T-cell (primary cell): ENCODE data around the gene GANC. TPM values are rescaled to one million over a fixed set of nuclear protein-coding genes. Genes with fewer than 3 reads are reported as not detected.

Experiments
- ATAC-seq, 4 experiments: fragments of 200-7000 bp in 3 of 4; fragments of 150-1000 bp in 1 of 4; cut with Tn5 transposase; replicated peaks in 1 of 4; 1 replicate in 3 of 4; 2 replicates in 1 of 4; pipeline ENCODE4 v1.10.0; 2021; ENCODE audit warnings: moderate library complexity in 3 of 4, mild to moderate bottlenecking in 2 of 4, moderate number of reproducible peaks in 1 of 4
- CTCF ChIA-PET, 2 donors: fragments of 300-600 bp; sonication (Branson Sonifier 250); formaldehyde crosslinking; loops; one replicate each; lab custom pipeline; 2022; ENCODE audit warnings: antibody characterized with exemption in 2 of 2; lab: Charles Lee
- POLR2A ChIA-PET, 2 donors: fragments of 300-600 bp; sonication (Branson Sonifier 250); formaldehyde crosslinking; loops; one replicate each; lab custom pipeline; 2022; ENCODE audit warnings: antibody characterized with exemption in 2 of 2; lab: Charles Lee
- DNase-seq, 35 experiments: peaks; one replicate each; pipeline versions ENCODE4 v3.0.0 to v3.0.0-alpha.2; 2013 to 2023
- H3K27ac ChIP-seq: one replicate; pipeline ENCODE4 v1.5.1; 2013; ENCODE audit warnings: low read length
- H3K27me3 ChIP-seq, 2 experiments: replicated peaks in 1 of 2; 1 replicate in 1 of 2; 2 replicates in 1 of 2; pipeline versions ENCODE4 v1.6.1 to v1.7.0; 2013; ENCODE audit warnings: low read length in 1 of 2, mixed read lengths in 1 of 2; ENCODE audit not compliant: control insufficient read depth in 2 of 2, insufficient read depth in 2 of 2; ENCODE audit errors: extremely low read depth in 1 of 2
- H3K36me3 ChIP-seq, 2 donors: 1 replicate in 1 of 2; 2 replicates in 1 of 2; pipeline versions ENCODE4 v1.6.1 to v1.7.0; 2013; ENCODE audit warnings: low read length in 1 of 2; ENCODE audit not compliant: control insufficient read depth in 2 of 2, insufficient read depth in 1 of 2; ENCODE audit errors: extremely low read depth in 1 of 2
- H3K4me1 ChIP-seq, 2 experiments: 1 replicate in 1 of 2; 2 replicates in 1 of 2; pipeline versions ENCODE4 v1.6.1 to v1.7.0; 2013; ENCODE audit warnings: low read length in 2 of 2, mixed read lengths in 1 of 2; ENCODE audit not compliant: insufficient read depth in 2 of 2, control insufficient read depth in 1 of 2; ENCODE audit errors: extremely low read depth in 1 of 2
- H3K4me3 ChIP-seq, 2 donors: 1 replicate in 1 of 2; 2 replicates in 1 of 2; pipeline versions ENCODE4 v1.5.1 to v1.7.0; 2013; ENCODE audit warnings: mild to moderate bottlenecking in 2 of 2, low read length in 1 of 2, moderate library complexity in 1 of 2; ENCODE audit not compliant: control insufficient read depth in 1 of 2; ENCODE audit errors: extremely low read depth in 1 of 2
- H3K9me3 ChIP-seq: 2 replicates; pipeline ENCODE4 v1.7.0; 2013
- H3K27ac Mint-ChIP-seq, 2 donors: one replicate each; pipeline ENCODE4 v1.8.0; 2020 to 2021; ENCODE audit warnings: mild to moderate bottlenecking in 2 of 2, mixed read lengths in 2 of 2
- H3K27me3 Mint-ChIP-seq, 2 donors: one replicate each; pipeline ENCODE4 v1.8.0; 2021 to 2022; ENCODE audit warnings: mixed read lengths in 2 of 2
- H3K36me3 Mint-ChIP-seq: one replicate; pipeline ENCODE4 v1.8.0; 2021; ENCODE audit warnings: mixed read lengths
- H3K4me1 Mint-ChIP-seq, 3 donors: one replicate each; pipeline ENCODE4 v1.8.0; 2020 to 2022; ENCODE audit warnings: mixed read lengths in 3 of 3, mild to moderate bottlenecking in 1 of 3
- H3K4me3 Mint-ChIP-seq, 3 donors: one replicate each; pipeline ENCODE4 v1.8.0; 2020 to 2022; ENCODE audit warnings: mild to moderate bottlenecking in 3 of 3, mixed read lengths in 3 of 3, moderate library complexity in 3 of 3
- H3K9me3 Mint-ChIP-seq, 3 donors: one replicate each; pipeline ENCODE4 v1.8.0; 2020 to 2022; ENCODE audit warnings: mixed read lengths in 3 of 3
- WGBS: methylation state at CpG from one replicate; pipeline ENCODE4 v1.1.5; 2013; ENCODE audit warnings: missing lambda C conversion rate; ENCODE audit not compliant: insufficient coverage; 5-methylcytosine and 5-hydroxymethylcytosine counted together
- total RNA-seq, 35 experiments: library from RNA in 6 of 35; stranded (reverse) in 6 of 35; fragments of 120-200 nt in 1 of 35; gene quantifications; one replicate each; pipeline versions ENCODE4 v1.2.1 to v1.2.4 and lab custom pipeline; 2013 to 2026

Gene GANC
- total RNA-seq, 5 donors from 2014 or later (not counting 1 experiment from before 2014, with no cell fraction given): 32.7 to 51.2 (median 45.7) TPM

GRCh38 chr15:42232606-42233005, 40.4 kb upstream of the GANC start:
- CTCF ChIA-PET: no interaction called here
- Histone ChIP-seq H3K4me3 (no peak overlapping the region), H3K36me3 (peaks cover 0 to 84% of the 10 kb centered on the region in 2 donors), H3K4me1 (no peaks in the 10 kb centered on the region), H3K27ac (no peak overlapping the region), H3K27me3 (no peaks in the 10 kb centered on the region), H3K9me3 (no peaks in the 10 kb centered on the region)
- no peaks in the 10 kb centered on the region for H3K27me3 Mint-ChIP-seq
- H3K4me1 Mint-ChIP-seq: no peaks in the 10 kb centered on the region
- DNase-seq: no peak
- no peak overlapping the region for H3K4me3 Mint-ChIP-seq
- no peak for ATAC-seq
- no CpG with 5 or more reads among the region's 5 CpGs for WGBS
- POLR2A ChIA-PET: interaction anchor here in 1 of 2 donors (0.6 kb wide), 1 partner anchor 122 kb away, joined by 5 read pairs; no protein-coding TSS in a partner anchor
- peaks cover 50% of the 10 kb centered on the region for H3K36me3 Mint-ChIP-seq
- H3K9me3 Mint-ChIP-seq: no peaks in the 10 kb centered on the region
- H3K27ac Mint-ChIP-seq: peak overlapping the region in 1 of 2 donors; percentile 44

- POLR2A ChIA-PET: interaction anchor here in 1 of 2 donors (0.6 kb wide), 1 partner anchor 122 kb away, joined by 5 read pairs; no protein-coding TSS in a partner anchor
These were observed 39.9 kb upstream of the GANC start for GRCh38 chr15:42233107-42233506.

GRCh38 chr15:42239528-42240182, 33.3 kb upstream of the GANC start:
- no peak overlapping the region for H3K4me3 ChIP-seq
- Mint-ChIP-seq H3K4me1 (peaks cover 10 to 13% (median 12%) of the 10 kb centered on the region in 3 donors), H3K9me3 (no peaks in the 10 kb centered on the region), H3K27ac (no peak overlapping the region), H3K36me3 (peaks cover 52% of the 10 kb centered on the region), H3K27me3 (no peaks in the 10 kb centered on the region), H3K4me3 (no peak overlapping the region)
- peaks cover 0 to 52% of the 10 kb centered on the region in 2 donors for H3K36me3 ChIP-seq
- no peak for DNase-seq
- H3K4me1 ChIP-seq: no peaks in the 10 kb centered on the region
- H3K9me3 ChIP-seq: no peaks in the 10 kb centered on the region
- H3K27ac ChIP-seq: no peak overlapping the region
- no peaks in the 10 kb centered on the region for H3K27me3 ChIP-seq
- POLR2A ChIA-PET: no interaction called here
- CTCF ChIA-PET: no interaction called here
- no peak for ATAC-seq

More at GRCh38 chr15:42233107-42233506, 39.9 kb upstream of the GANC start:
- no peaks in the 10 kb centered on the region for H3K27me3 ChIP-seq
- Mint-ChIP-seq H3K4me1 (no peaks in the 10 kb centered on the region), H3K4me3 (no peak overlapping the region), H3K27ac (peak overlapping the region in 1 of 2 donors; percentile 44), H3K9me3 (no peaks in the 10 kb centered on the region), H3K36me3 (peaks cover 51% of the 10 kb centered on the region), H3K27me3 (no peaks in the 10 kb centered on the region)
- H3K4me3 ChIP-seq: no peak overlapping the region
- WGBS: no CpG with 5 or more reads among the region's 2 CpGs
- no peak overlapping the region for H3K27ac ChIP-seq
- ATAC-seq: no peak
- CTCF ChIA-PET: no interaction called here
- no peaks in the 10 kb centered on the region for H3K4me1 ChIP-seq
- no peaks in the 10 kb centered on the region for H3K9me3 ChIP-seq
- no peak for DNase-seq
- peaks cover 0 to 84% of the 10 kb centered on the region in 2 donors for H3K36me3 ChIP-seq

- H3K9me3 Mint-ChIP-seq: no peaks in the 10 kb centered on the region
- peaks cover 12 to 14% (median 13%) of the 10 kb centered on the region in 3 donors for H3K4me1 Mint-ChIP-seq
- Histone ChIP-seq H3K27me3 (no peaks in the 10 kb centered on the region), H3K27ac (no peak overlapping the region), H3K4me3 (no peak overlapping the region), H3K4me1 (no peaks in the 10 kb centered on the region), H3K9me3 (no peaks in the 10 kb centered on the region), H3K36me3 (peaks cover 0 to 41% of the 10 kb centered on the region in 2 donors)
- WGBS: no CpG with 5 or more reads among the region's 1 CpG
- ChIA-PET CTCF (interaction anchor here in 1 of 2 donors (0.6 kb wide), 1 partner anchor 72 kb away, joined by 3 read pairs; no protein-coding TSS in a partner anchor), POLR2A (no interaction called here)
- no peak overlapping the region for H3K27ac Mint-ChIP-seq
- ATAC-seq (no peak), DNase-seq (no peak)
- no peak overlapping the region for H3K4me3 Mint-ChIP-seq
- H3K36me3 Mint-ChIP-seq: peaks cover 46% of the 10 kb centered on the region
- H3K27me3 Mint-ChIP-seq: no peaks in the 10 kb centered on the region
These were observed 32.2 kb upstream of the GANC start for GRCh38 chr15:42240823-42241222.

- Mint-ChIP-seq H3K4me3 (no peak overlapping the region), H3K27ac (no peak overlapping the region), H3K36me3 (peaks cover 53% of the 10 kb centered on the region), H3K9me3 (peaks cover 5 to 13% (median 8%) of the 10 kb centered on the region in 3 donors), H3K4me1 (peaks cover 10 to 14% (median 10%) of the 10 kb centered on the region in 3 donors), H3K27me3 (no peaks in the 10 kb centered on the region)
- no peaks in the 10 kb centered on the region for H3K4me1 ChIP-seq
- H3K27ac ChIP-seq: no peak overlapping the region
- no peaks in the 10 kb centered on the region for H3K27me3 ChIP-seq
- CTCF ChIA-PET: no interaction called here
- no CpG with 5 or more reads among the region's 2 CpGs for WGBS
- ATAC-seq: no peak
- no peak for DNase-seq
- POLR2A ChIA-PET: interaction anchor here in 1 of 2 donors (1.7 kb wide), 1 partner anchor 15 kb away, joined by 4 read pairs; no protein-coding TSS in a partner anchor
- H3K36me3 ChIP-seq: peaks cover 0 to 41% of the 10 kb centered on the region in 2 donors
- no peaks in the 10 kb centered on the region for H3K9me3 ChIP-seq
- no peak overlapping the region for H3K4me3 ChIP-seq
These were observed 19.7 kb upstream of the GANC start for GRCh38 chr15:42253300-42253699.

GRCh38 chr15:42264795-42265194, 8.2 kb upstream of the GANC start:
- ATAC-seq: no peak
- peaks cover 57% of the 10 kb centered on the region for H3K36me3 Mint-ChIP-seq

More at GRCh38 chr15:42264795-42265194, 8.2 kb upstream of the GANC start:
- H3K36me3 ChIP-seq: peaks cover 2 to 67% of the 10 kb centered on the region in 2 donors
- Mint-ChIP-seq H3K4me3 (no peak overlapping the region), H3K4me1 (peaks cover 16 to 31% (median 17%) of the 10 kb centered on the region in 3 donors), H3K9me3 (no peaks in the 10 kb centered on the region), H3K27me3 (no peaks in the 10 kb centered on the region), H3K27ac (no peak overlapping the region)
- CTCF ChIA-PET: no interaction called here
- POLR2A ChIA-PET: interaction anchor here in 1 of 2 donors (0.6 kb wide), 1 partner anchor 8 kb away, joined by 5 read pairs; the partner anchor contains the start of gene GANC
- H3K27ac ChIP-seq: no peak overlapping the region
- WGBS: no CpG with 5 or more reads among the region's 5 CpGs
- no peaks in the 10 kb centered on the region for H3K9me3 ChIP-seq
- H3K27me3 ChIP-seq: no peaks in the 10 kb centered on the region
- no peak for DNase-seq
- no peak overlapping the region for H3K4me3 ChIP-seq
- no peaks in the 10 kb centered on the region for H3K4me1 ChIP-seq
